Ovary (tissue), 3 donors: ENCODE results near the gene SREBF1.

Source experiments
- EP300 ChIP-seq: sonication (generic); formaldehyde crosslinking; IDR thresholded peaks from one replicate; pipeline ENCODE4 v1.6.1; 2017; ENCODE audit warnings: antibody characterized with exemption
- TF ChIP-seq, protein P1 (sequence below), 3 donors: fragments of 450-650 bp in 2 of 3; fragments of 200-600 bp in 1 of 3; IDR thresholded peaks; one replicate each; pipeline versions ENCODE4 v1.5.1 to v1.8.0; 2016 to 2022; ENCODE audit warnings: antibody characterized with exemption in 3 of 3, mild to moderate bottlenecking in 1 of 3
- donor health status: DM: no; HTN: no; CAD: no.

DNA sequence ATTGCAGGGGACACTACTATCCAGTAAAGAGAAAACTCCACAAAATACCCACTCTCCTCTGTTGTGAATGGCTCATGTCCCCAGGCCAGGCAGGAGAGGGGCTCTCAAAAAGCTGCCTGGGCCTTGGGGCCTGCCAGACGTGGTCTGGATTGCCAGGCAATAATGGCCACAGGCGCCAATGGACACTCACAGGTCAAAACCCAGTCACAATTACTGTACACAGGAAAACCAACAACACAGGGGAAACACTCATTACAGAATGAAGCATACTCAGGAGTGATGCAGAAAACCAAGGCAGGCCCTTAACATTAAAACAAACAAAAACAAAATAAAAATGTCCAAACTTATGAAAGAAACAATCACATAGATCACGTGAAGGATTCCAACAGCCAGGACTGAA is 35.1 kb upstream of the SREBF1 start:
- TF ChIP-seq EP300: no peak
- TF ChIP-seq, protein P1, sequence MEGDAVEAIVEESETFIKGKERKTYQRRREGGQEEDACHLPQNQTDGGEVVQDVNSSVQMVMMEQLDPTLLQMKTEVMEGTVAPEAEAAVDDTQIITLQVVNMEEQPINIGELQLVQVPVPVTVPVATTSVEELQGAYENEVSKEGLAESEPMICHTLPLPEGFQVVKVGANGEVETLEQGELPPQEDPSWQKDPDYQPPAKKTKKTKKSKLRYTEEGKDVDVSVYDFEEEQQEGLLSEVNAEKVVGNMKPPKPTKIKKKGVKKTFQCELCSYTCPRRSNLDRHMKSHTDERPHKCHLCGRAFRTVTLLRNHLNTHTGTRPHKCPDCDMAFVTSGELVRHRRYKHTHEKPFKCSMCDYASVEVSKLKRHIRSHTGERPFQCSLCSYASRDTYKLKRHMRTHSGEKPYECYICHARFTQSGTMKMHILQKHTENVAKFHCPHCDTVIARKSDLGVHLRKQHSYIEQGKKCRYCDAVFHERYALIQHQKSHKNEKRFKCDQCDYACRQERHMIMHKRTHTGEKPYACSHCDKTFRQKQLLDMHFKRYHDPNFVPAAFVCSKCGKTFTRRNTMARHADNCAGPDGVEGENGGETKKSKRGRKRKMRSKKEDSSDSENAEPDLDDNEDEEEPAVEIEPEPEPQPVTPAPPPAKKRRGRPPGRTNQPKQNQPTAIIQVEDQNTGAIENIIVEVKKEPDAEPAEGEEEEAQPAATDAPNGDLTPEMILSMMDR (IDR thresholded peaks at IDR 0.05): no peak
